Natural killer cell (primary cell): ENCODE measurements around the gene SUMO3. TPM values are rescaled to one million over a fixed set of nuclear protein-coding genes. Genes with fewer than 3 reads are reported as not detected.

ENCODE experiments used
- ATAC-seq, 3 donors: fragments of 150-1000 bp in 2 of 3; fragments of 200-7000 bp in 1 of 3; cut with Tn5 transposase; 1 replicate in 1 of 3; 2 replicates in 2 of 3; pipeline ENCODE4 v1.10.0; 2021; ENCODE audit warnings: mild to moderate bottlenecking in 2 of 3, moderate library complexity in 2 of 3
- DNase-seq, 2 donors: peaks; one replicate each; pipeline versions ENCODE4 v3.0.0 to v3.0.0-alpha.2; 2013 to 2021; ENCODE audit warnings: mixed read lengths in 1 of 2
- H3K27ac ChIP-seq: one replicate; pipeline ENCODE4 v1.5.1; 2013; ENCODE audit warnings: mild to moderate bottlenecking, low read length
- H3K27me3 ChIP-seq: one replicate; pipeline ENCODE4 v1.6.1; 2013; ENCODE audit warnings: low read length; ENCODE audit not compliant: control insufficient read depth, insufficient read depth
- H3K36me3 ChIP-seq: one replicate; pipeline ENCODE4 v1.6.1; 2013; ENCODE audit warnings: low read length; ENCODE audit not compliant: control insufficient read depth, insufficient read depth
- H3K4me1 ChIP-seq: one replicate; pipeline ENCODE4 v1.6.1; 2013; ENCODE audit warnings: low read length; ENCODE audit not compliant: control insufficient read depth, insufficient read depth
- H3K4me3 ChIP-seq: one replicate; pipeline ENCODE4 v1.5.1; 2013; ENCODE audit warnings: low read length
- H3K9me3 ChIP-seq: one replicate; pipeline ENCODE4 v1.6.1; 2013; ENCODE audit warnings: low read length; ENCODE audit not compliant: control insufficient read depth, insufficient read depth
- H3K27ac Mint-ChIP-seq, 2 donors: one replicate each; pipeline ENCODE4 v1.8.0; 2022; ENCODE audit warnings: mild to moderate bottlenecking in 2 of 2, mixed read lengths in 2 of 2, moderate library complexity in 1 of 2
- H3K27me3 Mint-ChIP-seq, 2 donors: one replicate each; pipeline ENCODE4 v1.8.0; 2022; ENCODE audit warnings: low read depth in 2 of 2, mixed read lengths in 2 of 2
- H3K36me3 Mint-ChIP-seq: one replicate; pipeline ENCODE4 v1.8.0; 2022; ENCODE audit warnings: mixed read lengths
- H3K4me1 Mint-ChIP-seq, 2 donors: one replicate each; pipeline ENCODE4 v1.8.0; 2022; ENCODE audit warnings: mixed read lengths in 2 of 2
- H3K4me3 Mint-ChIP-seq: one replicate; pipeline ENCODE4 v1.8.0; 2022; ENCODE audit warnings: mild to moderate bottlenecking, moderate library complexity, mixed read lengths
- H3K9me3 Mint-ChIP-seq, 2 donors: one replicate each; pipeline ENCODE4 v1.8.0; 2022; ENCODE audit warnings: mixed read lengths in 2 of 2
- CTCF ChIP-seq: fragments of 200-600 bp; IDR thresholded peaks from one replicate; pipeline ENCODE4 v1.8.0; 2022; ENCODE audit warnings: antibody characterized with exemption
- WGBS: methylation state at CpG from one replicate; pipeline ENCODE4 v1.1.7; 2013; ENCODE audit warnings: missing lambda C conversion rate; ENCODE audit not compliant: insufficient coverage; 5-methylcytosine and 5-hydroxymethylcytosine counted together
- intact Hi-C: fragments of 100-400 bp; cut with micrococcal nuclease; formaldehyde crosslinking; loops from one replicate; pipeline ENCODE4 v1.14.2; 2022
- total RNA-seq, 4 donors: library from RNA; stranded (reverse); fragments of 120-200 nt in 1 of 4; gene quantifications; one replicate each; pipeline versions ENCODE4 v1.2.3 to v1.2.4, GENCODE V29; 2013 to 2022

SUMO3 gene
- total RNA-seq, 3 donors from 2014 or later (not counting 1 experiment from before 2014, with no cell fraction given) = 64.0 to 70.1 (median 65.2) TPM

- H3K27me3 Mint-ChIP-seq = no peaks in the 10 kb centered on the region
- no peaks in the 10 kb centered on the region for H3K9me3 Mint-ChIP-seq
- no peaks in the 10 kb centered on the region for H3K36me3 Mint-ChIP-seq
- Histone ChIP-seq H3K27me3 (no peaks in the 10 kb centered on the region), H3K9me3 (no peaks in the 10 kb centered on the region), H3K36me3 (peaks cover 42% of the 10 kb centered on the region), H3K4me1 (peaks cover 32% of the 10 kb centered on the region), H3K27ac (no peak overlapping the region), H3K4me3 (no peak overlapping the region)
- no peak overlapping the region for H3K27ac Mint-ChIP-seq
- no peak for ATAC-seq
- intact Hi-C loops = no loop called here
- DNase-seq = no peak
- H3K4me3 Mint-ChIP-seq = no peak overlapping the region
- H3K4me1 Mint-ChIP-seq = peaks cover 36 to 38% of the 10 kb centered on the region in 2 donors
- no peak for TF ChIP-seq CTCF
- 90% methylated on average over 12 of the region's 12 CpGs for WGBS
Measured at GRCh38 chr21:44849616-44850130, 31.8 kb upstream of the SUMO3 start.

GRCh38 chr21:44848821-44849521 lies 31.1 kb upstream of the SUMO3 start:
- ATAC-seq = no peak
- no peaks in the 10 kb centered on the region for H3K36me3 Mint-ChIP-seq
- H3K27me3 Mint-ChIP-seq = no peaks in the 10 kb centered on the region
- Histone ChIP-seq H3K36me3 (peaks cover 36% of the 10 kb centered on the region), H3K4me3 (no peak overlapping the region), H3K4me1 (peaks cover 25% of the 10 kb centered on the region), H3K27me3 (no peaks in the 10 kb centered on the region), H3K9me3 (no peaks in the 10 kb centered on the region), H3K27ac (no peak overlapping the region)
- no peak for TF ChIP-seq CTCF
- peaks cover 29 to 31% of the 10 kb centered on the region in 2 donors for H3K4me1 Mint-ChIP-seq
- no peaks in the 10 kb centered on the region for H3K9me3 Mint-ChIP-seq
- H3K4me3 Mint-ChIP-seq = no peak overlapping the region
- no peak overlapping the region for H3K27ac Mint-ChIP-seq
- no peak for DNase-seq
- 98% methylated on average over 36 of the region's 36 CpGs for WGBS
- intact Hi-C loops = no loop called here

GRCh38 chr21:44847261-44848056 lies 29.6 kb upstream of the SUMO3 start:
- Histone ChIP-seq H3K36me3 (peaks cover 30% of the 10 kb centered on the region), H3K4me3 (no peak overlapping the region), H3K27ac (no peak overlapping the region), H3K27me3 (no peaks in the 10 kb centered on the region), H3K9me3 (no peaks in the 10 kb centered on the region), H3K4me1 (peaks cover 18% of the 10 kb centered on the region)
- intact Hi-C loops = no loop called here
- 89% methylated on average over 24 of the region's 24 CpGs for WGBS
- ATAC-seq (no peak), DNase-seq (no peak)
- Mint-ChIP-seq H3K9me3 (no peaks in the 10 kb centered on the region), H3K27me3 (peaks cover 2 to 3% of the 10 kb centered on the region in 2 donors), H3K36me3 (no peaks in the 10 kb centered on the region), H3K27ac (no peak overlapping the region), H3K4me3 (no peak overlapping the region), H3K4me1 (peaks cover 22 to 23% of the 10 kb centered on the region in 2 donors)
- TF ChIP-seq CTCF = no peak
